ENCODE data around the gene ZBTB12. TPM values are rescaled to one million over a fixed set of nuclear protein-coding genes. Genes with fewer than 3 reads are reported as not detected.

The ZBTB12 gene
- total and polyA plus RNA-seq, 9 of the 15 experiments (the other 6 are each of a cell fraction or from before 2014, with no cell fraction given) = 0.03 to 12.4 (median 5.8) TPM; not detected in 1

DNA sequence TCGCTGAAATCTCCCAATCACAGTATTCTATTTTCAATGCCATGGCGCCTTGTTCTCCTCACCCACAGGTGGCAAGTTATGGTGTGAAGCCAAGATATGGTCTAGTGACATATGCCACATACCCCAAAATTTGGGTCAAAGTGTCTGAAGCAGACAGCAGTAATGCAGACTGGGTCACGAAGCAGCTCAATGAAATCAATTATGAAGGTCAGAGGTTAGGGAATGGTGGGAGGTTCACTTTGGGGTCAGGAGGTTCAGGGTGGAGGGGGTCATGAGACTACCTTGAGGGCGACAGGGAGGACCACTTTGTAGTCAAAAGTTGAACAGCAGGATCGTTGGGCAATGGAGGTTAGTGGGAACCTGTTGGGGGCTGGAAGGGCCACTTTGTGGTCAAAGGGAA is 46.4 kb upstream of the ZBTB12 start (continued):
- TF ChIP-seq ZNF57 (CRISPR knock-in tag; IDR thresholded peaks at IDR 0.05) (no peak), NR2C1 (IDR thresholded peaks at IDR 0.05) (peak; percentile 72), NR2C1 (tag; IDR thresholded peaks at IDR 0.05) (peak; percentile 61), CAMTA2 (CRISPR knock-in tag; conservative IDR thresholded peaks at IDR 0.05) (no peak), ZEB2 (IDR thresholded peaks at IDR 0.05) (0 out of 2 replicates have a peak, but pooled peaks have one; percentile 4), NR2C2 (CRISPR knock-in tag; IDR thresholded peaks at IDR 0.05) (peak; percentile 61; the same call in 1 of the 2 replicates), NR2C2 (tag; IDR thresholded peaks at IDR 0.05) (peak; percentile 81; the same call in 1 of the 2 replicates), JUN (IDR thresholded peaks at IDR 0.05; ENCODE audit: borderline replicate concordance, low read depth, low read length) (no peak), JUN (CRISPR knock-in tag; IDR thresholded peaks at IDR 0.05; ENCODE audit: borderline replicate concordance) (0 out of 2 replicates have a peak, but pooled peaks have one; percentile 18), TRIM28 (IDR thresholded peaks at IDR 0.05) (0 out of 2 replicates have a peak, but pooled peaks have one; percentile 18), XRCC3 (IDR thresholded peaks at IDR 0.05) (no peak), RFX7 (CRISPR knock-in tag; IDR thresholded peaks at IDR 0.05) (no peak), ERF (CRISPR knock-in tag; IDR thresholded peaks at IDR 0.05) (peak; percentile 41; the same call in 1 of the 2 replicates)
- TF ChIP-seq, protein P1, sequence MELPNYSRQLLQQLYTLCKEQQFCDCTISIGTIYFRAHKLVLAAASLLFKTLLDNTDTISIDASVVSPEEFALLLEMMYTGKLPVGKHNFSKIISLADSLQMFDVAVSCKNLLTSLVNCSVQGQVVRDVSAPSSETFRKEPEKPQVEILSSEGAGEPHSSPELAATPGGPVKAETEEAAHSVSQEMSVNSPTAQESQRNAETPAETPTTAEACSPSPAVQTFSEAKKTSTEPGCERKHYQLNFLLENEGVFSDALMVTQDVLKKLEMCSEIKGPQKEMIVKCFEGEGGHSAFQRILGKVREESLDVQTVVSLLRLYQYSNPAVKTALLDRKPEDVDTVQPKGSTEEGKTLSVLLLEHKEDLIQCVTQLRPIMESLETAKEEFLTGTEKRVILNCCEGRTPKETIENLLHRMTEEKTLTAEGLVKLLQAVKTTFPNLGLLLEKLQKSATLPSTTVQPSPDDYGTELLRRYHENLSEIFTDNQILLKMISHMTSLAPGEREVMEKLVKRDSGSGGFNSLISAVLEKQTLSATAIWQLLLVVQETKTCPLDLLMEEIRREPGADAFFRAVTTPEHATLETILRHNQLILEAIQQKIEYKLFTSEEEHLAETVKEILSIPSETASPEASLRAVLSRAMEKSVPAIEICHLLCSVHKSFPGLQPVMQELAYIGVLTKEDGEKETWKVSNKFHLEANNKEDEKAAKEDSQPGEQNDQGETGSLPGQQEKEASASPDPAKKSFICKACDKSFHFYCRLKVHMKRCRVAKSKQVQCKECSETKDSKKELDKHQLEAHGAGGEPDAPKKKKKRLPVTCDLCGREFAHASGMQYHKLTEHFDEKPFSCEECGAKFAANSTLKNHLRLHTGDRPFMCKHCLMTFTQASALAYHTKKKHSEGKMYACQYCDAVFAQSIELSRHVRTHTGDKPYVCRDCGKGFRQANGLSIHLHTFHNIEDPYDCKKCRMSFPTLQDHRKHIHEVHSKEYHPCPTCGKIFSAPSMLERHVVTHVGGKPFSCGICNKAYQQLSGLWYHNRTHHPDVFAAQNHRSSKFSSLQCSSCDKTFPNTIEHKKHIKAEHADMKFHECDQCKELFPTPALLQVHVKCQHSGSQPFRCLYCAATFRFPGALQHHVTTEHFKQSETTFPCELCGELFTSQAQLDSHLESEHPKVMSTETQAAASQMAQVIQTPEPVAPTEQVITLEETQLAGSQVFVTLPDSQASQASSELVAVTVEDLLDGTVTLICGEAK (IDR thresholded peaks at IDR 0.05) = peak; percentile 35; the same call in 1 of the 2 replicates
- TF ChIP-seq, protein P1 (CRISPR knock-in tag; IDR thresholded peaks at IDR 0.05) = no peak
- TF ChIP-seq, protein P2, sequence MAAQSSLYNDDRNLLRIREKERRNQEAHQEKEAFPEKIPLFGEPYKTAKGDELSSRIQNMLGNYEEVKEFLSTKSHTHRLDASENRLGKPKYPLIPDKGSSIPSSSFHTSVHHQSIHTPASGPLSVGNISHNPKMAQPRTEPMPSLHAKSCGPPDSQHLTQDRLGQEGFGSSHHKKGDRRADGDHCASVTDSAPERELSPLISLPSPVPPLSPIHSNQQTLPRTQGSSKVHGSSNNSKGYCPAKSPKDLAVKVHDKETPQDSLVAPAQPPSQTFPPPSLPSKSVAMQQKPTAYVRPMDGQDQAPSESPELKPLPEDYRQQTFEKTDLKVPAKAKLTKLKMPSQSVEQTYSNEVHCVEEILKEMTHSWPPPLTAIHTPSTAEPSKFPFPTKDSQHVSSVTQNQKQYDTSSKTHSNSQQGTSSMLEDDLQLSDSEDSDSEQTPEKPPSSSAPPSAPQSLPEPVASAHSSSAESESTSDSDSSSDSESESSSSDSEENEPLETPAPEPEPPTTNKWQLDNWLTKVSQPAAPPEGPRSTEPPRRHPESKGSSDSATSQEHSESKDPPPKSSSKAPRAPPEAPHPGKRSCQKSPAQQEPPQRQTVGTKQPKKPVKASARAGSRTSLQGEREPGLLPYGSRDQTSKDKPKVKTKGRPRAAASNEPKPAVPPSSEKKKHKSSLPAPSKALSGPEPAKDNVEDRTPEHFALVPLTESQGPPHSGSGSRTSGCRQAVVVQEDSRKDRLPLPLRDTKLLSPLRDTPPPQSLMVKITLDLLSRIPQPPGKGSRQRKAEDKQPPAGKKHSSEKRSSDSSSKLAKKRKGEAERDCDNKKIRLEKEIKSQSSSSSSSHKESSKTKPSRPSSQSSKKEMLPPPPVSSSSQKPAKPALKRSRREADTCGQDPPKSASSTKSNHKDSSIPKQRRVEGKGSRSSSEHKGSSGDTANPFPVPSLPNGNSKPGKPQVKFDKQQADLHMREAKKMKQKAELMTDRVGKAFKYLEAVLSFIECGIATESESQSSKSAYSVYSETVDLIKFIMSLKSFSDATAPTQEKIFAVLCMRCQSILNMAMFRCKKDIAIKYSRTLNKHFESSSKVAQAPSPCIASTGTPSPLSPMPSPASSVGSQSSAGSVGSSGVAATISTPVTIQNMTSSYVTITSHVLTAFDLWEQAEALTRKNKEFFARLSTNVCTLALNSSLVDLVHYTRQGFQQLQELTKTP (IDR thresholded peaks at IDR 0.05; ENCODE audit: low read depth in 1 of 2, partially characterized antibody in 2 of 2) = peak in 1 of 2 experiments; percentile 17
